SK-N-MC (cell line): Measurements from ENCODE around the gene CAND2.

Experiments
- DNase-seq: peaks from one replicate; pipeline ENCODE4 v3.0.0-alpha.2; 2011; ENCODE audit warnings: low read depth, low spot score
- H3K27ac ChIP-seq: fragments of 200-600 bp; sonication (generic); 2 replicates; pipeline ENCODE4 v1.5.1; 2016; ENCODE audit warnings: mixed run types
- H3K36me3 ChIP-seq: fragments of 200-600 bp; sonication (generic); 2 replicates; pipeline ENCODE4 v1.6.1; 2017; ENCODE audit warnings: antibody characterized with exemption, low read length, mixed read lengths; ENCODE audit not compliant: insufficient read depth
- H3K4me3 ChIP-seq: fragments of 200-600 bp; sonication (generic); 2 replicates; pipeline ENCODE4 v1.5.1; 2016
- H3K9ac ChIP-seq: fragments of 200-600 bp; sonication (generic); 2 replicates; pipeline ENCODE4 v1.8.0; 2017; ENCODE audit warnings: mixed run types, mixed read lengths; ENCODE audit not compliant: insufficient read length
- H3K9me3 ChIP-seq: fragments of 200-600 bp; sonication (generic); 2 replicates; pipeline ENCODE4 v1.6.1; 2017; ENCODE audit warnings: low read depth, mild to moderate bottlenecking, antibody characterized with exemption, low read length, moderate library complexity, mixed read lengths
- EZH2 ChIP-seq: fragments of 200-600 bp; sonication (generic); IDR thresholded peaks from one replicate; pipeline ENCODE4 v1.6.1; 2017; ENCODE audit warnings: antibody characterized with exemption
- FOXP2 ChIP-seq: optimal IDR thresholded peaks from 2 replicates; pipeline ENCODE3; 2011; ENCODE audit warnings: mild to moderate bottlenecking, moderate library complexity; ENCODE audit not compliant: insufficient read depth; ENCODE audit errors: extremely low read length, control extremely low read depth
- POLR2AphosphoS5 ChIP-seq: IDR thresholded peaks from 2 replicates; pipeline ENCODE4 v1.6.1; 2012; ENCODE audit warnings: mild to moderate bottlenecking, low read depth, low read length, borderline replicate concordance

Gene CAND2

GRCh38 chr3:12766541-12766940 lies 29.9 kb upstream of the CAND2 start:
- no peak for DNase-seq
- Histone ChIP-seq H3K9ac (no peak overlapping the region), H3K36me3 (no peaks in the 10 kb centered on the region), H3K27ac (no peak overlapping the region), H3K9me3 (no peaks in the 10 kb centered on the region), H3K4me3 (no peak overlapping the region)
- TF ChIP-seq EZH2 (no peak), POLR2AphosphoS5 (no peak), FOXP2 (no peak)

GRCh38 chr3:12768579-12769527 lies 27.6 kb upstream of the CAND2 start:
- no peak for DNase-seq
- Histone ChIP-seq H3K36me3 (no peaks in the 10 kb centered on the region), H3K9me3 (no peaks in the 10 kb centered on the region), H3K27ac (no peak overlapping the region), H3K4me3 (no peak overlapping the region), H3K9ac (no peak overlapping the region)
- TF ChIP-seq EZH2: no peak
- no peak for TF ChIP-seq FOXP2
- TF ChIP-seq POLR2AphosphoS5: no peak

GRCh38 chr3:12769761-12770160 lies 26.7 kb upstream of the CAND2 start:
- no peak for TF ChIP-seq FOXP2
- no peak for TF ChIP-seq POLR2AphosphoS5
- TF ChIP-seq EZH2: no peak
- DNase-seq: no peak

GRCh38 chr3:12771236-12771635 lies 25.2 kb upstream of the CAND2 start:
- TF ChIP-seq FOXP2 (no peak), POLR2AphosphoS5 (no peak), EZH2 (no peak)
- Histone ChIP-seq H3K27ac (no peak overlapping the region), H3K9ac (no peak overlapping the region), H3K36me3 (no peaks in the 10 kb centered on the region), H3K4me3 (no peak overlapping the region), H3K9me3 (no peaks in the 10 kb centered on the region)
- DNase-seq: no peak

More at GRCh38 chr3:12769761-12770160, 26.7 kb upstream of the CAND2 start:
- Histone ChIP-seq H3K36me3 (no peaks in the 10 kb centered on the region), H3K4me3 (no peak overlapping the region), H3K9me3 (no peaks in the 10 kb centered on the region), H3K27ac (no peak overlapping the region), H3K9ac (no peak overlapping the region)

DNA sequence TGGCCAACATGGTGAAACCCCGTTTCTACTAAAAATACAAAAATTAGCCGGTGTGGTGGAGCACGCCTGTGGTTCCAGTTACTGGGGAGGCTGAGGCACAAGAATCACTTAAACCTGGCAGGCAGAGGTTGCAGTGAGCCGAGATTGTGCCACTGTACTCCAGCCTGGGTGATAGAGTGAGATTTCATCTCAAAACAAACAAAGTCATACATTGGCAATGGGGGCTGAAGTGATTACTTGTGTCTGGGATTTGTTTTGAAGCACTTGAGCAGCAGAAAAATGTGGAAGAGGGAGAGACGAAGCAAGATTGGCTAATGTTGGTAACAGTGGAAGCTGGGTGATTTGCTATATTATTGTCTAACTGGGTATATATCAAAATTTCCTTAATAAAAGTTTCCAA lies 24.0 kb upstream of the CAND2 start:
- TF ChIP-seq POLR2AphosphoS5 (no peak), EZH2 (no peak), FOXP2 (no peak)
- no peak for DNase-seq

GRCh38 chr3:12773030-12773709 lies 23.3 kb upstream of the CAND2 start:
- TF ChIP-seq POLR2AphosphoS5 (no peak), FOXP2 (no peak), EZH2 (no peak)

More for the DNA sequence above, 24.0 kb upstream of the CAND2 start:
- H3K4me3 ChIP-seq: no peak overlapping the region
- H3K9ac ChIP-seq: no peak overlapping the region
- H3K9me3 ChIP-seq: no peaks in the 10 kb centered on the region
- H3K36me3 ChIP-seq: no peaks in the 10 kb centered on the region
- no peak overlapping the region for H3K27ac ChIP-seq

DNA sequence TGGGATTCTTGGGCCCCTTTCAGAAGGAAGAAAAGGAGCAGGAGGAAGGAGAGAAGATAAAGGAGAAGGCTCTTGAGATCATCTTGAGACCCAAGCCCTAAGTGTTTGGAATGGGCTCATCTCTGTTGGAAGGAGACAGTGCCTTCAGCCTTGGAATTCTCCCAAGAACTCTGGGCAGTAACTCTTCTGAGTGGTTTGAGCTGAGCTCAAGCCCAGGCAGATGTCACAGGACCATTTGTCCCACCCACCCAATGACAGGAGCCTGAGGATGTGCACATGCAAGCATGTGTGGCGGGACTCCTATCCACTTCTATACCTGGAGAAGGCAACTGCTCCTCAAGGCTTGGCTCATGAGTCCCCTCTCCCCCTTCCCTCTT lies 22.8 kb upstream of the CAND2 start:
- no peak for TF ChIP-seq EZH2
- Histone ChIP-seq H3K9me3 (no peaks in the 10 kb centered on the region), H3K27ac (no peak overlapping the region), H3K4me3 (no peak overlapping the region), H3K36me3 (no peaks in the 10 kb centered on the region), H3K9ac (no peak overlapping the region)
- no peak for DNase-seq

More at GRCh38 chr3:12773030-12773709, 23.3 kb upstream of the CAND2 start:
- no peaks in the 10 kb centered on the region for H3K9me3 ChIP-seq
- H3K36me3 ChIP-seq: no peaks in the 10 kb centered on the region
- no peak for DNase-seq
- H3K27ac ChIP-seq: no peak overlapping the region
- H3K4me3 ChIP-seq: no peak overlapping the region
- no peak overlapping the region for H3K9ac ChIP-seq

DNA sequence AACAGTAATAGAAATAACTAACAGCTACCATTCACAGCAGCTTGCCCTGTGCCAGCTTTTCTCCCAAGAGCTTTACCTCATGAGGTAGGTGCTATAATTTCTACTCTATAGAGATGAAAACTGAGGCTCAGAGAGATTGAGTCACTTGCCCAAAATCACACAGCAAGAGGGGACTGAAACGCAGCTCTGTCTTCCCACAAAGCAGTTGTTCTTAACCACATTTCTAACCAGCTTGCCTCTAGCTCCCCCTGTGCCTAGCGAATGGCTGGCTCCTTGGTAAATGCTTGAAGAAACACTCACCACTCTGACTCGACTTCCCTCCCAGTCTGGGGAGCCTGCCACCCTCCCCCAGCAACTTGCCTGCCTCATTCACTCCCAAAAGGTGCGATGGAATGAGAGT lies 21.9 kb upstream of the CAND2 start:
- H3K4me3 ChIP-seq: no peak overlapping the region
- no peak for TF ChIP-seq EZH2
- no peak for TF ChIP-seq POLR2AphosphoS5
- no peak for TF ChIP-seq FOXP2
- no peaks in the 10 kb centered on the region for H3K9me3 ChIP-seq
- no peak overlapping the region for H3K9ac ChIP-seq
- DNase-seq: no peak
- H3K36me3 ChIP-seq: no peaks in the 10 kb centered on the region
- no peak overlapping the region for H3K27ac ChIP-seq
